Stimulated activated CD8-positive, alpha-beta memory T cell treated with anti-CD3 and anti-CD28 coated beads, Interleukin-15, amount 100 ng/mL, for 4 hours (primary cell): ENCODE results near the gene MFSD8.
"Not testable (repeated sequence)": the region's sequence is repeated elsewhere in the genome, so short reads cannot be mapped to it uniquely, and the experiment has no call there.

Source experiments
- DNase-seq, 2 donors: peaks; one replicate each; pipeline ENCODE4 v3.0.0-alpha.2; 2020; ENCODE audit warnings: low read depth in 2 of 2

Gene MFSD8

DNA sequence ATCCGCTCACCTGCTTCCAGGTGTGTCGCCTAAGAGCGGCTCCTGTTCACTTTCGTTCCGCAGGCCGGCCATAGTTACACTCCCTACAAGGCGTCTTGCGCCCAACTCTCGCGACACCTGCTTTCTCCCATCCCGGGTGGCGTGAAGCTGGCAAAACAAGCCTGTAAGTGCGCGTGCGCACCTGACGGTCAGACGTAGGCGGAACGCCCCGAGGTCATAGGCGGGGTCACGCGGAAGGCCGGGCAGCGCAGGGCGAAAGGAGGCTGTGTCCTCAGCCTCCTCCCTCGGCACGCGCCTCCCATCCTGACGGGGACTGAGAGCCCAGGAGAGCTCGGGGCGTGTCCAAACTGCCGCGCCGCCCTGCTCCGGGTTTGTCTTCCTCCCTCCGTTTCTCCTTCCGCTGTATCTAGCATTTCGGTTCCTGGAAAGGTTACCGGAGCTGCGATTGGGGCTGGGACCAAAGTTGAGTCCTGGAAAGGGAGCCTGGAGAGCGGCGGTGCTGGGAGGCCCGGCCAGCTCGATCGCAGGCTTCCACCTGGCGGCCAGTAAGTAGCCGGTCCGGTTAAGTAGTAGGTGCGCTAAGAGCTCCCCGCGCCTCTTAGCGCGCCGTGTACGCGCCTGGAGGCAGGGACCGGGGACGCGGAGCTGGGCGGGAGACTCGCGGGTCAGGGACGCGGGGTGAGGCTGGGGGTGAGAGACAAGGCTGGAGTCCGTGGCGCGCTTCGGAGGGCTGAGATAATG, at the start of gene MFSD8, which contains the start of gene ABHD18:
Gene MFSD8, minus strand, starts transcription at position 112 of the 741 bp plus-strand sequence. Its CDS starts 40 bp downstream, at position 72.
Gene ABHD18, plus strand, starts transcription at position 345 of the 741 bp plus-strand sequence. CDS start 17,550 bp downstream, outside the sequence.
- DNase-seq, result peak; percentile 97 to 99

- DNase-seq, result no peak
These were observed 44.5 kb upstream of the MFSD8 start for GRCh38 chr4:128009428-128009827.

DNA sequence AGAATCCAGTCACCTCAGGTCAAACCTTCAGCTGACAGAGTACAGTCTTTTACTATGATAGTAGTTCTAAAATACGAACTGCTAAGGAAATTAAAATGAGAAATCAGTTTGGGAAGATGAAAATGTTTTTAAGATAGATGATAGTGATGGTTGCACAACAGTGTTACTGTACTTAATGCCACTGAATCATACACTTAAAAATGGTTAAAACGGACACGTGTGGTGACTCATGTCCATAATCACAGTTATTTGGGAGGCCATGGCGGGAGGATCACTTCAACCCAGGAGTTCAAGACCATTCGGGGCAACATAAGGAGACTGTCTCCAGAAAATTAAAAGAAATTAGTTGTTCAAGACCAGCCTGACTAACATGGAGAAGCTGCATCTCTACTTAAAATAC, 41.6 kb upstream of the MFSD8 start:
- no peak for DNase-seq

GRCh38 chr4:127997534-127998388, 32.8 kb upstream of the MFSD8 start:
- no peak for DNase-seq

DNA sequence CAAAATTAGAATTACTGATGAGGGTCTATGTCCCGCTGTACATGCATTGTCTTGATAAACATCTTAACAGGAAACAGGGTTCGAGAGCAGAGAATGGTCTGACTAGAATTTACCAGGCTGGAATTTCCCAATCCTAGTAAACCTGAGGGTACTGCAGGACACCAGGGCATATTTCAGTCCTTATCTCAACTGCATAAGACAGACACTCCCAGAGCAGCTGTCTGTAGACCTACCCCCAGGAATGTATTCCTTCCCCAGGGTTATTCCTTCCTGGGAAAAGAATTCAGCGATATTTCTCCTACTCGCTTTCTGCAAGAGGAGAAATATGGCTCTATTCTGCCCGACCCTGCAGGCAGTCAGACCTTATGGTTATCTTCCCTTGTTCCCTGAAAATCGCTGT, 31.5 kb upstream of the MFSD8 start:
- DNase-seq, result not testable (repeated sequence)

DNA sequence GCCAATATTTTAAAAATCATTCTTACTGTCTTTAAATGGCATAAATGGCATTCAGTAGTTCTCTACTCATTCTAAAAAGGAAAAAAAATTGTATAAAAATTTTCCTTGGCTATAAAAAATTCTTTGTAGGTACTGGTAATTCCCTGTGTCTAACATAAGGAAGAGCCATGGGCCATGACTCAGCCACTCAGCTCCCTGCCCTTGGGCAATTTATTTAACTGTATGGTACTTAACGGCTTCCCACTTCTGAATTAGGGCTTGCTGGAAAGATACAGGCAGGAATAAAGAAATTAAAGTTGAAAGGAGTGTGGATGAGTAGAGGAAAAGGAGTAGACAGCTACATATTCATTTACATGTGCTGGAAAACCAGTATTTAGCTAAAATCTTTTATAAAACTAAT, 30.8 kb upstream of the MFSD8 start:
- no peak for DNase-seq

DNA sequence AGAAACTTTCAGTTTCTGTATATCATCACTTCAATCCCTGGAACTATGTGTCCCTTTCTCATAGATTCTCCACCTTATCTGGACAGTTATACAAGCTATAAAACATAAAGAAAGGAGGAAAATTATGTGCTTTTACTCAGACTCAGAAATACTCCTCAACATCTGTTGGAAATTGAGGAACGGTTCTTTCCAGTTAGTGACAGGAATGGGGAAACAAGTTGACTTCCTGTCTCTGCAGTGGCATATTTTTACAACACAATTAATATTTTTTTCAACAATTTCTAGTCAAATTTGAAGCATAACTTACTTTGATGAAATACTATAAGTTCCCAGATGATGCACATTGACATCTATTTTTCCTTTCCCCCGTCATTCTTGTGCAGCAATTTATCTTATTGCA, 28.2 kb upstream of the MFSD8 start:
- no peak for DNase-seq

DNA sequence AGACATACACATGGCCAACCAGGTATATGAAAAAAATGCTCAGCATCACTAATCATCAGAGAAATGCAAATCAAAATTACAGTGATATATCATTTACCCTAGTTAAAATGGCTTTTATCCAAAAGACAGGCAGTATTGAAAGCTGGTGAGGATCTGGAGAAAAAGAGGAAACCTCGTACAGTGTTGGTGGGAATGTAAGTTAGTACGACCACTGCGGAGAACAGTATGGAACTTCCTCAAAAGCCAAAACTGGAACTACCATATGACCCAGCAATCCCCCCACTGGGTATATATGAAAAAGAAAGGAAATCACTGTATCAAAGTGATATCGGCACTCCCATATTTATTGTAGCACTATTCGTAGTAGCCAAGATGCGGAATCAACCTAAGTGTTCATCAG, 23.7 kb upstream of the MFSD8 start:
- DNase-seq, result no peak

- DNase-seq, result no peak
These were observed 21.0 kb upstream of the MFSD8 start for GRCh38 chr4:127985989-127986388.

- DNase-seq, result no peak
These were observed 17.5 kb upstream of the MFSD8 start for GRCh38 chr4:127982445-127982844.

DNA sequence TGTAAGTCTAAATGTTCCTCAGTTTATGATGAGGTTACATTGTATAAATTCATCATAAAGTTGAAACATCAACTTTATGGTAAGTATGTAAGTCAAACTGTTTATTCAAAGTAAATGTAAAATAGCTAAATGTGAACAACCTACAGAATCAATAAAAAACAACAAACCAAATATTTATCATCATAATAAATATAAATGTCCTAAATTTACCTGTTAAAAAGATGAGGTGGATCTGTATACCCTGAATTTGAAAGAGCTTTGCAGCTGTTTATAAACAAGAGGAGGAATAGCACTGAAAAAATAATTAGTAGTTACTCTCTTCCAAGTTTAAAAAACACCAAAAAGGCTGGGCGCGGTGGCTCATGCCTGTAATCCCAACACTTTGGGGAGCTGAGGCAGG, 14.0 kb upstream of the MFSD8 start:
- DNase-seq, result no peak

DNA sequence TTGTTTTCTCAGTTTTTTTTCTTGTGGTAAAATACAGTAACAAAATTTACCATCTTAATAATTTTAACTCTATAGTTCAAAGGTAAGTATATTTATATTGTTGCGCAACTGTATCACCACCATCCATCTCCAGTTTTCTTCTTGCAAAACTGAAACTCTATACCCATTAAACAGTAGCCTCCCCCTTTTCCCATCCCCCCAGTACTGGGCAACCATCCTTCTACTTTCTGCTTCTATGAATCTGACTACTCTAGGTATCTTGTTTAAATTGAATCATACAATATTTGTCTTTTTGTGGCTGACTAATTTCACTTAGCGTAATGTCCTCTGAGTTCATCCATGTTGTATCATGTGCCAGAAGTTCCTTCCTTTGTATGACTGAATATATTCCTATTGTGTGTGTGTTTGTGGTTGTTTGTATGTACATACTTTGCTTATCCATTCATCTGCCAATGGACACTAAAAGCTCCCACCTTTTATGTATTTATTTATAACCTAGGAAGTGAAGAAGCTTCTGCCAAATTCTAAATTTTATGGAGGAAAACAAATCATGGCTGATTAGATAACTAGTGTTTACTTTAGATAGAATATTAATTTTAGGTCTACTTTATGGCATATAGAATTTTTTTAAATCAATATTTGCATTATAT, 10.3 kb upstream of the MFSD8 start:
- no peak for DNase-seq

GRCh38 chr4:127970925-127971324, 6.0 kb upstream of the MFSD8 start:
- DNase-seq, result not testable (repeated sequence)

- DNase-seq, result no peak
These were observed 3.6 kb upstream of the MFSD8 start for GRCh38 chr4:127968586-127968985.

- DNase-seq, result no peak
These were observed 2.3 kb upstream of the MFSD8 start for GRCh38 chr4:127967141-127967775.

- peak; percentile 50 to 60 for DNase-seq
These were observed 816 bp upstream of the MFSD8 start for GRCh38 chr4:127965803-127966175.

DNA sequence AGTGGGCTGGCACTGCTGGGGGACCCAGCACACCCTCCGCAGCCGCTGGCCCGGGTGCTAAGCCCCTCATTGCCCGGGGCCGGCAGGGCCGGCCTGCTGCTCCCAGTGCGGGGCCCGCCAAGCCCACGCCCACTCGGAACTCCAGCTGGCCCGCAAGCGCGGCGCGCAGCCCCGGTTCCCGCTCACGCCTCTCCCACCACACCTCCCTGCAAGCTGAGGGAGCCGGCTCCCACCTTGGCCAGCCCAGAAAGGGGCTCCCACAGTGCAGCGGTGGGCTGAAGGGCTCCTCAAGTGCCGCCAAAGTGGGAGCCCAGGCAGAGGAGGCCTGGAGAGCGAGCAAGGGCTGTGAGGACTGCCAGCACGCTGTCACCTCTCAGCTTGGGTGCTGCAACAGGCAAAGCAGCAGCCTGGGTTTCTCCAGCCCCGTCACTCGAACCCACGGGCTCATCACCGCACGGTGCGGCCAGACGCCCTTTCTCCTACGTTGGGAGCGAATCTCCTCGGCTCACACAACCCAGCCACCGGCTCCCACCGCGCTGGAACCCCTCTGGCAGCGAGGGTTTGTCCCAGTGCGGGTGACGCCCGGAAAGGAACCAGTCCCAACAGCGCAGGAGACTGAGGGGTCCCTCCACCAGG, 429 bp downstream of the MFSD8 start:
- DNase-seq, result peak in 1 of 2 donors; percentile 5

- DNase-seq, result not testable (repeated sequence)
These were observed 1.2 kb downstream of the MFSD8 start for GRCh38 chr4:127963633-127964398.

DNA sequence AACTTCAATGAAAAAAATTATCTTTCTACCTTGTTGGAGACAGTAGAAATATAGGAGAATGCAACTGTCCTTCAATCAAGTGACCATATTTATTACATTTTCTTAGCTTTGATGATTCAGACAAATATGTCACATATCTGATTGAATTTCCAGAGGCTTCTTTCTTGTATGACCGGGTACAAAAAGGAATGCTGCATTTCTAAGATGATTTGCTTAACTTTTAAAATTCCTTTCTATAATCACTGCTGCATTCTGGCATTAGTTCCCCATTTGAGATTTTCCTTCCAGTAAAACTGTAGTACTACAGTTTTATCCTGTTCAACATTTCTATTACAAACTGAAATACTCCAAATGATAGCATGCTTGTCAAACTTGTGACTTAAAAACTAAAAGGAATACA, 5.2 kb downstream of the MFSD8 start:
- DNase-seq, result no peak

GRCh38 chr4:127957105-127957504, 7.9 kb downstream of the MFSD8 start:
- no peak for DNase-seq

GRCh38 chr4:127936974-127937373, 28.0 kb downstream of the MFSD8 start:
- no peak for DNase-seq
